Measurements from ENCODE around the gene TOR1AIP1.
A peak's percentile ranks its signal among the peaks of the same experiment; 100 is the strongest.
"Not testable (repeated sequence)": the region's sequence is repeated elsewhere in the genome, so short reads cannot be mapped to it uniquely, and the experiment has no call there.

Gene TOR1AIP1

DNA sequence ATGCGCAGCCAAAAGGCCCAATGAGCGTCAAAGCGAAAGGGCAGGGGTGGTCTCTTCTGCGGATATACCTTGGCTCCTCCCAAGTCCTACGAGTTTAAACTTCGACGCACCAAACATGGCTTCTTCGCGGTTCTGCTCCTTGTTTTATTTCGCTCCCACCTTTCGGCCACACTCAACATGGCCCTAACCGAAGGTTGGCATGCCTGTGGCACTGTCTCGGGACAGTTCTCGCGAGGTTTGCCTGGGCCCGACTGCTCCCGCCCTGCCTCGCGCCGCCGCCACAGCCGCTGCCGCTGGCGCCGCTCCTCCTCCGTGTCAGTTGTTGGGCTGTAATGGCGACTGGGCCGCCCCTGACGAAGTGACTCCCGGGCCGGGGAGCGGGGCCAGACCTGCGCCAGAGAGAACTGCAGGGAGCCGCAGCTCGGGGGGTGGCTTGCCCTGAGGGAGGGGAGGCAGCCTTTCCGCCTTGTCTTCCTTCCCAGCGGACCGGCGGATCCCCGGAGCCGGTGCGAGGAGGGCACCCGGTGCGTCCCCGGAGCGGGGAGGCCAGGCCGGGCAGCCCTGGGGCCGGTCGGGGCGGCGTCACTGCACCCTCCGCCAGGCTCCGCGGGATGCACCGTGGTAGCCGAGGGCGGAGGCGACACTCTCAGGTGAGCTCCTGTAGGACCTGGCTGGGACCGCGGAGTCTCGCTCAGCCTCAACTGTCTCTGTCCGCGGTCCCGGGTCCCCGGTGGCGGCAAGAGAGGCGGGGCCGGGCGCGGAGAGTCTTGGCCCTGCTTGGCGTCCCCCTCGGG, 72.6 kb downstream of the TOR1AIP1 start, which contains the start of gene CEP350:
Gene CEP350 (plus strand): TSS at position 318 of the 794 bp plus-strand sequence. CDS start 31,372 bp downstream, outside the sequence.
- peak; percentile 99 for DNase-seq (ENCODE audit: low read depth)
- H3K4me3 ChIP-seq (ENCODE audit: low read length), result peak within 1 kb of the TSS; percentile 90
- TF ChIP-seq, protein P1, sequence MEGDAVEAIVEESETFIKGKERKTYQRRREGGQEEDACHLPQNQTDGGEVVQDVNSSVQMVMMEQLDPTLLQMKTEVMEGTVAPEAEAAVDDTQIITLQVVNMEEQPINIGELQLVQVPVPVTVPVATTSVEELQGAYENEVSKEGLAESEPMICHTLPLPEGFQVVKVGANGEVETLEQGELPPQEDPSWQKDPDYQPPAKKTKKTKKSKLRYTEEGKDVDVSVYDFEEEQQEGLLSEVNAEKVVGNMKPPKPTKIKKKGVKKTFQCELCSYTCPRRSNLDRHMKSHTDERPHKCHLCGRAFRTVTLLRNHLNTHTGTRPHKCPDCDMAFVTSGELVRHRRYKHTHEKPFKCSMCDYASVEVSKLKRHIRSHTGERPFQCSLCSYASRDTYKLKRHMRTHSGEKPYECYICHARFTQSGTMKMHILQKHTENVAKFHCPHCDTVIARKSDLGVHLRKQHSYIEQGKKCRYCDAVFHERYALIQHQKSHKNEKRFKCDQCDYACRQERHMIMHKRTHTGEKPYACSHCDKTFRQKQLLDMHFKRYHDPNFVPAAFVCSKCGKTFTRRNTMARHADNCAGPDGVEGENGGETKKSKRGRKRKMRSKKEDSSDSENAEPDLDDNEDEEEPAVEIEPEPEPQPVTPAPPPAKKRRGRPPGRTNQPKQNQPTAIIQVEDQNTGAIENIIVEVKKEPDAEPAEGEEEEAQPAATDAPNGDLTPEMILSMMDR (conservative IDR thresholded peaks at IDR 0.05; ENCODE audit: low read length), result no peak

DNA sequence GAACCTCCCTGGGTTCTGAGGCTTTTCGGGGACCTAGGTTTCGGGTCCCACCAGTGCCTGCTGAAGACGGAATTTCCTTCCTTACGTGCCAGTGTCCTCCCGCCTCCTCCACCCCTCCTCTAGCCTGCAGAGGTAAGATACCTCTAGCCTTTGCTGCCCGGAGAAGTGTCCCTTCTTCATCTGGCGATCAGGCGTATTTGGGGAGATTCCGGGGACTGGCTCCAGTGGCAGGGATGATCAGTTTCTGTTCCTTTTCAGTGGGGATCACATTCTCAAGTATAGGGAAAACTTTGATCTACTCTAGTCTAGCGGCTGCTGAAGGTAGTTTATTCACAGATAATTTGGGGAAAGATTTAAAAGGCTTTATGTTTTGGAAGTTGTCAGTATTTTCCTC, 73.2 kb downstream of the TOR1AIP1 start:
- TF ChIP-seq, protein P1 (conservative IDR thresholded peaks at IDR 0.05; ENCODE audit: low read length), result peak; percentile 5; the same call in 1 of the 2 replicates
- peak; percentile 11 for DNase-seq (ENCODE audit: low read depth)
- peak overlapping the region; percentile 90 for H3K4me3 ChIP-seq (ENCODE audit: low read length)

DNA sequence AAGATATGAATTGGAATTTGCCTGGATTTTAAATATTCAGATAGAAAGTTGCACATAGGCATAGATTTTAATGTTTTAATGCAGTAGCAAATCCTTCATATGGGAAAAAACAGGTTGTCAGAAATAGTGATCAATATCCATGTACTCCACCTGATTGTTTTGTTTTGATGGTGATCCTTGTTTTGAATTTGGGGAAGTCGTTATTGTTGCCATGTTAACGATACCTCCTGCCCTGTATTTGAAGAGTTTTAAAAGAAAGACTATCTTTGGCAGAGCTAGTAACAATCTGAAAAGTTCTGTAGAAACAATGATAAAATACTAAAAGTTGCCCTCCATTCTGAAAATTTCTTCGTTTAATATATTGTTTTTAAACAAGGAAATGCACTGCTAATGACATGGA, 73.6 kb downstream of the TOR1AIP1 start:
- TF ChIP-seq, protein P1 (conservative IDR thresholded peaks at IDR 0.05; ENCODE audit: low read length), result no peak
- DNase-seq (ENCODE audit: low read depth), result no peak
- peak overlapping the region; percentile 90 for H3K4me3 ChIP-seq (ENCODE audit: low read length)

DNA sequence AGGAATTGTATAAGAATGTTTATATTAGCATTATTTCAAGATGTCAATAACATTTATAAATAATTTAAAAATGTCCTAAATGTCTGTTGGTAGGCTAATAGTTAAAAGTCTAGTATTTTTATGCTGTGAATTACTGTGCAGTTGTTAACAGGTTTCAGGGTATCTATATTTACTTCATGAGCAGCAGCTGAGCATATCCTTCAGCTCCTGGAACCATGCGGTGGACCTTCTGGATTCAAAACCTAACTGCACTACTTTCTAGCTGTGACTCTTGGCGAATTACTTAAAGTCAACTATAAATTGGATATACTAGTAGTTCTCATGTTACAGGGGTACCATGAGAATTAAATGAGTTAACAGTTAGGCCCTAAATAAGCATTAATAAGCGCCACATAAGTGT, 76.3 kb downstream of the TOR1AIP1 start:
- no peak for DNase-seq (ENCODE audit: low read depth)
- TF ChIP-seq, protein P1 (conservative IDR thresholded peaks at IDR 0.05; ENCODE audit: low read length), result no peak
- no peak overlapping the region for H3K4me3 ChIP-seq (ENCODE audit: low read length)

DNA sequence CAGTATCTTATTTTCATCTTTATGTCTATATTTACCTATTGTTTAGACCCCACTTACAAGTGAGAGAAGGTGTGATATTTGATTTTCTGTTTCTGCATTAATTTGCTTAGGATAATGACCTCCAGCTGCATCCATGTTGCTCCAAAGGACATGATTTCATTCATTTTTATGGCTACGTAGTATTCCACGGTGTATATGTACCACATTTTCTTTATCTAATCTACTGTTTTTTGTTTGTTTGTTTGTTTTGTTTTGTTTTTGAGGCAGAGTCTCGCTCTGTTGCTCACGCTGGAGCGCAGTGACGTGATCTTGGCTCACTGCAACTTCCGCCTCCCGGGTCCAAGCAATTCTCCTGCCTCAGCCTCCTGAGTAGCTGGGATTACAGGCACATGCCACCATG, 80.1 kb downstream of the TOR1AIP1 start:
- DNase-seq (ENCODE audit: low read depth); H3K4me3 ChIP-seq (ENCODE audit: low read length): not testable (repeated sequence)

DNA sequence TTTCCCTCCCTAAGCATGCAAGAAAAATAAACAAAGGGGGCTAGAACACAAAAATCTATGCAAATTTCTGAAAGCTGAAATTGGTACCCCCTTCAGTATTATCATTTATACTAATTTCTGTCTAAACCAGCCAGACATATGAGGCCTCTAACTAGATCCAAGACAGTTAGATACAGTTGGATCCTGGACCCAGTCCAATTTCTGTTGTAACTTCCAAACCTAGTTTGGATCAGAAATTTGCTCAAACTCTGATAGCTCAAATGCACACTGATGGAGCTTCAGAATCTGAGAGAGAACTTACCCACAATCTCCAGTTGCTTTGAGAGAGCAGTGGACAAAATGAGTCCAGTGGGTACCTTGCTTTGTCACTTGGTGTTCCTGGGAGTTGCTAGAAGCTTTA, 84.5 kb downstream of the TOR1AIP1 start:
- peak; percentile 12 for DNase-seq (ENCODE audit: low read depth)
- no peak overlapping the region for H3K4me3 ChIP-seq (ENCODE audit: low read length)
- TF ChIP-seq, protein P1 (conservative IDR thresholded peaks at IDR 0.05; ENCODE audit: low read length), result no peak

DNA sequence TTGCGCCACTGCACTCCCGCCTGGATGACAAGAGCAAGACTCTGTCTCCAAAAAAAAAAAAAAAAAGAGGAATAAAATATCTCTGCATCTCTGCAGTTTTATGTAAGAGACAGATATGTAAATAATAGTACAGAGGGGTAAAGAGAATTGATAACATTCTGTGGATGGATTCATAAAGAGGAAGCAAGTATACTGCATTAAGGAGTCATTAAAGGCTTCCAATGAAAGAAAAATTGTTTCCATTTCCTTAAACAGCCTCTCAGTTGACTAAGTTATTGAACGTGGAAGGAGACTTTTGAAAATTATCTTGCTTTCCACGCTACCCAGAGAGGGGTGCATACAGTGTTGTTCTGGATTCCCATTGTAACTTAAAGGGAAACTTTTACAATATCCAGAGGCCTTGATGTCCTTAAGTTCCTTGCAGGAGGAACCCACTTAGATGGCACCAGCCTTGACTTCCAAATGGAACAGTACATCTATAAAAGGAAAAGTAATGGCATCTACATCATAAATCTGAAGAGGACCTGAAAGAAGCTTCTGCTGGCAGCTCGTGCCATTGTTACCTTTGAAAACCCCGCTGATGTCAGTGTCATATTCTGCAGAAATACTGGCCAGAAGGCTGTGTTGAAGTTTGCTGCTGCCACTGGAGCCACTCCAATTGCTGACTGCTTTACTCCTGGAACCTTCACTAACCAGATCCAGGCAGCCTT, 86.4 kb downstream of the TOR1AIP1 start:
- no peak for DNase-seq (ENCODE audit: low read depth)
- H3K4me3 ChIP-seq (ENCODE audit: low read length), result no peak overlapping the region
- TF ChIP-seq, protein P1 (conservative IDR thresholded peaks at IDR 0.05; ENCODE audit: low read length), result no peak
